Loucy (cell line): ENCODE measurements around the gene CIAPIN1.

ENCODE experiments used
- EZH2phosphoT487 ChIP-seq: fragments of 200-600 bp; IDR thresholded peaks from 2 replicates; pipeline ENCODE4 v1.6.1; 2018; ENCODE audit warnings: antibody characterized with exemption, mild to moderate bottlenecking, moderate library complexity, borderline replicate concordance
- TF ChIP-seq, protein P1 (sequence below): fragments of 200-600 bp; sonication (generic); conservative IDR thresholded peaks from 2 replicates; pipeline ENCODE4 v1.5.1; 2014; ENCODE audit warnings: mild to moderate bottlenecking, antibody characterized with exemption, low read length

DNA sequence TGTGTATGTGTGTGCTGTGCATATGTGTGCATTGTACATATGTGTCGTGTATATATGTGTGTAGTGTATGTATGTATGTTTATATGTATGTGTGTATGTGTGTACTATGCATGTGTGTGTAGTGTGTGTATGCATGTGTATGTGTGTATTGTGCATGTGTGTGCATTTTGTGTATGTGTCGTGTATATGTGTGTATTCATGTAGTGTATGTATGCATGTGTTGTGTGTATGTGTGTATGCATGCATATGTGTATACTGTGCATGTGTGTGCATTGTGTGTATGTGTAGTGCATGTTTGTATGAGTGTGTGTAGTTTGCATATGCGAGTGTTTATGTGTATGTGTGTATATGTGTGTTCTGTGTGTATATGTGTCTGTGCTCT is 58.1 kb downstream of the CIAPIN1 start:
- TF ChIP-seq, protein P1, sequence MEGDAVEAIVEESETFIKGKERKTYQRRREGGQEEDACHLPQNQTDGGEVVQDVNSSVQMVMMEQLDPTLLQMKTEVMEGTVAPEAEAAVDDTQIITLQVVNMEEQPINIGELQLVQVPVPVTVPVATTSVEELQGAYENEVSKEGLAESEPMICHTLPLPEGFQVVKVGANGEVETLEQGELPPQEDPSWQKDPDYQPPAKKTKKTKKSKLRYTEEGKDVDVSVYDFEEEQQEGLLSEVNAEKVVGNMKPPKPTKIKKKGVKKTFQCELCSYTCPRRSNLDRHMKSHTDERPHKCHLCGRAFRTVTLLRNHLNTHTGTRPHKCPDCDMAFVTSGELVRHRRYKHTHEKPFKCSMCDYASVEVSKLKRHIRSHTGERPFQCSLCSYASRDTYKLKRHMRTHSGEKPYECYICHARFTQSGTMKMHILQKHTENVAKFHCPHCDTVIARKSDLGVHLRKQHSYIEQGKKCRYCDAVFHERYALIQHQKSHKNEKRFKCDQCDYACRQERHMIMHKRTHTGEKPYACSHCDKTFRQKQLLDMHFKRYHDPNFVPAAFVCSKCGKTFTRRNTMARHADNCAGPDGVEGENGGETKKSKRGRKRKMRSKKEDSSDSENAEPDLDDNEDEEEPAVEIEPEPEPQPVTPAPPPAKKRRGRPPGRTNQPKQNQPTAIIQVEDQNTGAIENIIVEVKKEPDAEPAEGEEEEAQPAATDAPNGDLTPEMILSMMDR, result no peak
- no peak for TF ChIP-seq EZH2phosphoT487
